Stimulated activated CD4-positive, alpha-beta T cell treated with anti-CD3 and anti-CD28 coated beads, Interleukin-2, amount 100 ng/mL, for 4 hours (primary cell): ENCODE data around the gene PDCD1LG2.

ENCODE experiments used
- DNase-seq: peaks from one replicate; pipeline ENCODE4 v3.0.0-alpha.2; 2020; ENCODE audit warnings: low read depth

The PDCD1LG2 gene

DNA sequence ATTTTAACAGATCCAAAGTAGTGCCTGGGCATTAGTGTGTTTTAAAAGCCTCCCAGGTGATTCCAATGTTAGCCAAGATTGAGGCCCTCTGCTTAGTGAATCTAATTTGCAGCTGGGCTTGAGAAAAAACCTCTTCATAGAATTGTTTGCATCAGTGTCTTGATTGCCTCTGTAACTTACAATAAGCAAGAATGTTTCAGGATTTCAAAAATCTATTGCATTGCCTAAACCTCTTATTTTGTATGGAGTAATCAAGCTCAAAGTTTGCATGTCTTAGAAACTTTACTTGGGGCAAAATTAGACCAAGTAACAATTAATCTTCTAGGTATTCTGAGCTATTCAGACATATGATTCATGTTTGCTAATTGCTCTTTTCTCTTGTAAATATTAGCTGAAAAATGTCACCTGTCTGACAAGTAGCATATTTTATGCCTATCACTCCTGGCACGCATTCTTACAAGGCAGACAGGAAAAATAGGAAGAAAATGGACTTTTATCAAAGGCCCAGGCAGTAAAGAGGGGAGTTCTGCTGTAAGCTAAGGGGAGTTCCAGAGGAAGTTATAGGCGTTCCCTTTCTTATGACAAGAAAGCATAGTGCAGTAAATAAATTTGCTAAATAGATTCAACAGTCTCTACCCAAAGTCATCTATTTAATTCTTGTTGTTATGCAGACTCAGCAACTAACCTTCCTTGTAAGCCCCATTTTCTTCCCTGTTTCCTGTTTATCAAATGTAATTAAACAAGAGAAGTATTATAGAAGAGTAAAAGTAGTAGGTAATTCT is 21.0 kb downstream of the PDCD1LG2 start:
- DNase-seq = no peak

GRCh38 chr9:5532306-5532705 is 22.0 kb downstream of the PDCD1LG2 start:
- no peak for DNase-seq

DNA sequence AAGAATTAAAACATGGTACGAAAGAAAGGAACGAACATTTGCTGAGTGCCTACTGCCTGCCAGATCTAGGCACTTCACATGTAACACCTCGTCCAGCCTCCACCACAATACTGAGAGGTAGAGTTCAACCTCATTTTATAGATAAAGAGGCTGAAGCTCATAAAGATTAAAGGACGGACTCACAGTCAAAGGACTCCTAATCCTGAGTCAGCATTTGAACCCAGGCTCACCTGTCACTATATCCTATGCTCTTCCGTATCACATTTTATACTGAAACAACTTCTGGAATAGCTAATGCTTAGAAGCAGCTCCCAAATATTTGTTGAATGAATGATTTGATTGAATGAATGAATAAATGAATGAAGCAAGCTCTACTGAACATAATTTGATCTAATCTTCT is 22.5 kb downstream of the PDCD1LG2 start:
- no peak for DNase-seq

DNA sequence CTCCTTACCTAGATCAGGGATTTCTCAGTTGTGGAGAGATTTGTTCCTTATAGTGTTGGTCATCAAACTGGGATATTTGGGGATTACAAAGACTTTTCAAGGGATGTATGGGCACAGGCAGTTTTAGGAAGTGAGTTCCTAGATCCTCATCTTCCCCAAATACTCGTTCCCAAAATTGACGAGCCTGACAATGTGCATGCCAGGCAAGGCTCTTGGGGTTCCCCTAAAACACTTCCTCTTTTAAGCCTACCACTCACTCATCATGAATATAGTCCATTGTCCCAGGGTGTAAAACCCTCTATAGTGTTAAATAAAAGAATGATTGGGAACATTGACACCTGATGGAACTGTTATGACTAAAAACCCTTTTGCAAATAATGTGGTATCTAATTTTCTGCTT is 26.4 kb downstream of the PDCD1LG2 start:
- DNase-seq = no peak

GRCh38 chr9:5543875-5544702 is 33.8 kb downstream of the PDCD1LG2 start:
- DNase-seq = no peak

DNA sequence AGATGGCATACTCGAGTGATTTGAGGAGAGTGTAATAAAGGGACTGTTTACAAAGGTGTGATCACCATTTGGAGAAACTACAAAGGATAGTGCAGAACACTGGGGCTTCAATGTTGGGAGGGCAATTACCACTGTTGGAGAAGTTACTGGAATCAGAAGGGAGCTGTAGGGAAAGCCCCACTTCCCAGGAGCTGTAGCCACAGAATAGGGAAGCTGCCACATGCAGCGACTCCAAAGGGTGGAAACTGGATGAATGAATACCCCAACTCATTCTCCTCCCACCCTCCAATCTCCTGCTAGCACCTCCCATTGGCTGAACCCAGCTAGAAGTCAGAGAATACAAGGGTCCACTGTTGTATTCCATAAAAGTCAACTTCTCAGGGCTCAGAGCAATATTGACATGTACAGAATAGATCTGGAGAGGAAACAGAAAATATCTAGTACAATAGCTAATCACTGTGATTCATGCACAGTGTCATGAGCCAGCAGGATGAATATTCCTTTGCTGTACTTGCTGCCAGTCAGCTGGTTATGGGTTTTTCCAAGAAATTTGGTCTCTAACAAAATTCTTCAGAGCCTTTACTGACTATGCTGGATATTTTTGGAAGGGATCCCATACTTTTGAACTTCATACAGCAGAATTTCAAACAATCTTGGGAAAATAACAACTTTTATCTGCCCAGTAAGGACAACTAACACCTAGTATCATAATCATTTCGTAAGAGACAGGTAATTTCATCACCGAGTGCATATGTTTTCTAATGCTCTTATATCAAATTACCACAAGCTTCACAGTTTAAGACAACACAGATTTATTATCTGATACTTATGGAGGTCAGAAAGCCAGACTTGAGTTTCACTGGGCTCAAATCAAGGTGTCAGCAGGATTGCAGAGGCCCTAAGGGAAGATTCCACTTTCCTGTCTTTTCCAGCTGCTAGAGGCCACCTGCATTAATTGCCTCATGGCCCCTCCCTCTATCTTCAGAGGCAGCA is 39.6 kb downstream of the PDCD1LG2 start:
- no peak for DNase-seq

DNA sequence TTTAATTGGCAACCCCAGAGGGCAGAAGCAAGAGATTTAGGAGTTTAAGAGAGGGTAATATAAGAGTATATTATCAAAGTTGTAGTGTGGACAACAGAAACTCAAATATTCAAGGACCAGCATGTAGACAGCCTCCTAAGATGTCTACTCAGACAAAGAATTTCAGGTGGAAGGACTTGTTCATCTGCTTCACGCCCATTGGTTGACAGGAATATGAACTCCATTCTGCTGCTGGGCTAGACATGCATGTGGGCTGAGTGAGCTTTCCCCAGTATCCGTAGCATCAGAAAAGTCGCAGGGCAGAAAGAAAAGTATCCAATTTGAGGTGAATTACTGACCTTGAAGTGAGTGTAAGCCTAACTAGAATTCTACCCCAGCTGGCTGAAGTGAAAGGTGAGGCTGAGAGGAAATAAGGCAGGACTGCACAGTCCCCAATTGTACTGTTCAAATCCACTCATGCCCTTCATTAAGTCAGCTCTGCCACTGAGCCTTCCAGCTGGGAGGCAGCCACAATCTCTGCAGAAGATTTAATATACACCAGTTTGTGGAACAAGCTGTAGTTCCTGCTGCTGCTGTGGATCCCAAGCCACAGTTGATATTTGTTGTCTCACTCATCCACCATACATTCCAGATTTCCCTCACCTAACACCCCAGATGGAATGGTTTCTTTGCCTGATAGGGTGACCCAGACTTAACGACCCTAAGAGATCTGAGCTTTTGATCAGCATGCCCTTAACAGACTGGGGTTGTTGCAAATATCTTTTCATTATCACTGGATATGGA is 41.2 kb downstream of the PDCD1LG2 start:
- no peak for DNase-seq

- no peak for DNase-seq
Observed at GRCh38 chr9:5552301-5552700, 42.0 kb downstream of the PDCD1LG2 start.

DNA sequence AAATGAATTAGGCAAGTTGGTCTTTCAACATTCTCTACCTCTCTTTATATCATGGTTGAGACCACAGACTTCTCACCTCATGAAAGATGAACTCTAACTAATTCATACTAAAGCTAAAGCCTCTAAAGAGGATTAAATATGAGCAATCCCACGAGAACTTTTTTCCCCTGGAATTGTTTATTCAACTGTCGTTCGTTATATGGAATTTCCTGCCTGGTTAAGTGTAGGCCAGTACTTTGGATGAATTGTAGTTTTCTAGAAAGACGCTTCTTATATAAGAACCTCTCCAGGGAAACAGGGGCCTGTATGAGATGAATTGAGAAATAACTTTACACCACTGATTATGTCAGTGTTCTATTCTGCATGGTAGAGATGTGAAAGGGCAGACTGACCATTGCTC is 42.9 kb downstream of the PDCD1LG2 start:
- DNase-seq = no peak

DNA sequence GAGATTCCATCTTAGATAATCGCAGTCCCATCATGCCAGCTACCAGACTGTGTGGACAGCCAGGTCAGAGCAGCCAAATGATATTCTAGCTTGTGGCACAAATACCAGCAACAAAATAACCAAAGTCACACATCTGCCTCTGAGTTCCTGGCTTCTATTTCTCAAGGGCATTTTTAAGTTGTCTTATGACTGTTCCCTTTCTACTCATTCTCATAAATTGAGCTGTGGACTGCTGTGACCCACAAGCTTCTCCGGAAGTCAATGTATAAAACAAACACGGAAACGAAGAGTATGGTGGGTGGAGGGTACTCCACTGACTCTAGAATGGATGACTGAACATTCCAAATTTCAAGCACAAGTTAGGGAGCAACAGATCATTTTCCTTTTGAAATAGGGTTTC is 43.9 kb downstream of the PDCD1LG2 start:
- DNase-seq = no peak

- DNase-seq = no peak
Observed at GRCh38 chr9:5556101-5556705, 45.9 kb downstream of the PDCD1LG2 start.

DNA sequence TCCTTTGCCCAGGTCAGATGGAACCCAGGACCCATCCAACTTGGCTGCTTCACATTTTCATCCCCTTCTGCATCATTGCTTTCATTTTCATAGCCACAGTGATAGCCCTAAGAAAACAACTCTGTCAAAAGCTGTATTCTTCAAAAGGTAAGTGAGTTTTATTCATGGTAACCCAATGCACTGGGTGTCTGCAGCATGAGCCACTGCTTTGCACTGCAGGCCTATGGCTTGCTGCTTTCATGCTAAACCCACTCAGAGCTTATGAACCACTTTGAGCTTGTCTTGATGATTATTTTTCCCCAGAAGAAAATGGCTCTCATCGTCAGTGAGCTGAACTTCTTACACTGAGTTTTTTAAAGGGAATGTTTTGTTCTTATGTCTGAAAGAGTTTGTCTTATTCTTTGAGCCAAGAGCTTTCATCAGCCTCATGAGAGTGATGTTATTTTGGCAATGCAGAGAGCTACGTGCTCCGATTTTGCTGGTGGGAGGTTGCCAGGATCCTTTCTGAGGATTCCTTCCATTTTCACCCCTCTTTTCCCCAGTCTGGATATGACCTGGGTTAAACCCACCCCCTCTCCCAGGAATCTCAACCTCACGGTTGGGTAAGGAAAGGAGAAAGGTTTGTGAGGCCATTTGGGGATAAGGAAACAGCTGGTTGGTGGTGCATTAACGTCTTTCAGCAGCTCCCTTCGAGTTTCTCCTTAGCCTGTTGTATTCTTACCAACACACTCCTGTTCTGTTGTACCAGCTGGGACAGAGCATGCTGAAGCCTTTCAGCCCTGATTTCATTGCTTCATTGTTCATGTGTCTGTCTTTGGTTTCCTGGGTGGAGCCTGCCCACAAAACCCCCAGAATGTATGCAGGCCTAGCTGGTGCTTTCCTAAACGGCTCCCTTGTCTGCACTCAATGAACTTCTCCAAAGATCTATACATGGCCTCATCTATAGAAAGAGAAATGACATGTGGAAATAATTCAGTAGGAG is 47.6 kb downstream of the PDCD1LG2 start:
- peak; percentile 8 for DNase-seq

- no peak for DNase-seq
Observed at GRCh38 chr9:5559659-5560058, 49.3 kb downstream of the PDCD1LG2 start.

DNA sequence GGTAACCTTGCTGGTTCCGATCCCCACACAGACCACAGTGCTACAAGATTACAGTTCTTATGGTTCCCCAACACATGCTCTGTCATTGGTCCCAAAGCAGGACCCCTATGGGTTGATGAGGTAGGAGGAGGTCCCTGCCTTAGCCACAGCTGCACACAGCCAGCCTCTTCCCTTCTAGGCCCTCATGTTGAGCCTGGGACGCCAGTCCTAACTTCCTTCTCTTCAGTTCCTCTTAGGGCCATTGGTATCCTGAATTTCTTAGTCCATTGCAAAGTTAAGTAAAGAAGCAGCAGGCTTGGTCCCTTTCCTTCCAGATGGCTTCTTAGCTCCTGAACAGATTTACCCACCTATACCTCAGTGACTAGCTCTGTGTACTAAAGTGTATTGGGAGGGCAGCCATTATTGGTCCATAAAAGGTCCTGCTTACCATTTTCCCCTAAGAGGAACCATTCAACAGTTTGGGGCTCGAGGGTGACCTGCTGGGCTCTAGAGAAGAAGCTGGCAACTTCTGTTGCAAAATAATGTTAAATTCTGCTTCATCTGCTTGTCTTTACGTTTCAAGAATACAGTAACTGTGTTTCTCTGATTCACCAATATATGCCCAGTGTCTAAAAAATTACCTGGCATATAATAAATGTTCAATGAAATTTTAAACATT is 50.2 kb downstream of the PDCD1LG2 start:
- DNase-seq = no peak

GRCh38 chr9:5561828-5562488 is 51.6 kb downstream of the PDCD1LG2 start:
- no peak for DNase-seq

- no peak for DNase-seq
Observed at GRCh38 chr9:5562806-5563416, 52.6 kb downstream of the PDCD1LG2 start.

DNA sequence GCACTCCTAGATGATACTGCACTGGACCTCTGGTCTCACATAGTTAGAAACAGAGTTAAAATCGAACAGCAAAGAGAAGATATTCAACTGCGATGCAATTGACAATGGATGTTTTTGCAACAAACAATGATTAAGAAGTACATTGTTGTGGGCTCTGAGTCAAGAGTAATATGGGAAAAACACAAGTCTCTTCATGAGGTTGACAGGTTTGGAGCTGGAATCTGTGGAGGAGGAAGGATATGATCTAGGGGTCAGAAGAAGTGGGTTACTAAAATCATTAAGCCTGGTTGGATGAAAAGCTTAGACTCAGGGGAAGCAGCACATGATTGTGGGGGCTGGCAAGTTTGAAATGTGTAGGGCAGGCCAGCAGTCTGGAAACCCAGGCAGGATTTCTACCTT is 53.1 kb downstream of the PDCD1LG2 start:
- DNase-seq = no peak

DNA sequence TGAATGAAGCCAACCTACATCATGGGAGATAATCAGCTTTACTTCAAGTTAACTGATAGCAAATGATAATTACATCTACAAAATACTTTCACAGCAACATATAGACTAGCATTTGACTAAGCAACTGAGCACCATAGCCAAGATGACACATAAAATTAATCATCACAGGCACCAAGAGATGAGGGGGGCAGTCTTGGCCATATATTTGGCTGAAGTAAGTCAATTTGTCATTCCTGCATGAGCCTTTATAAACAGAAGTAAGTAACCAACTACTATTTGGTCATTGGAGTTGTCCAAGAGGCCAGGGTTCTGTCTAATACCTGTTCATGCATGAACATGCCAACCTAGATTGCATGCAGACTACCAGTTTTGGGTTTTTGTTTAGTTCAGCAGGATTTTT is 53.6 kb downstream of the PDCD1LG2 start:
- no peak for DNase-seq
